Endodermal cell (in vitro differentiated cells): ENCODE results near the gene DTL. TPM values are rescaled to one million over a fixed set of nuclear protein-coding genes. Genes with fewer than 3 reads are reported as not detected.

Experiments used
- DNase-seq: peaks from one replicate; pipeline ENCODE4 v3.0.0-alpha.2; 2017
- H3K27ac ChIP-seq: 2 replicates; pipeline ENCODE4 v1.5.1; 2013; ENCODE audit warnings: mild to moderate bottlenecking, low read depth, low read length, moderate library complexity
- H3K27me3 ChIP-seq: 2 replicates; pipeline ENCODE4 v1.6.1; 2013; ENCODE audit warnings: mild to moderate bottlenecking, low read length, moderate library complexity; ENCODE audit not compliant: insufficient read depth, control insufficient read depth, poor library complexity, severe bottlenecking
- H3K36me3 ChIP-seq: 2 replicates; pipeline ENCODE4 v1.7.0; 2013; ENCODE audit warnings: mild to moderate bottlenecking, low read length, moderate library complexity; ENCODE audit not compliant: control insufficient read depth, insufficient read depth
- H3K4me1 ChIP-seq: one replicate; pipeline ENCODE4 v1.7.0; 2013; ENCODE audit warnings: low read length; ENCODE audit not compliant: control insufficient read depth, insufficient read depth
- H3K4me3 ChIP-seq: 2 replicates; pipeline ENCODE4 v1.5.1; 2013; ENCODE audit warnings: mild to moderate bottlenecking, low read length, moderate library complexity
- H3K9ac ChIP-seq: 2 replicates; pipeline ENCODE4 v1.6.1; 2013; ENCODE audit warnings: mild to moderate bottlenecking, low read length, moderate library complexity; ENCODE audit not compliant: poor library complexity, severe bottlenecking; ENCODE audit errors: extremely low read depth
- H3K9me3 ChIP-seq: 2 replicates; pipeline ENCODE4 v1.6.1; 2013; ENCODE audit warnings: mild to moderate bottlenecking, low read length, moderate library complexity; ENCODE audit not compliant: control insufficient read depth
- H3K27ac Mint-ChIP-seq: 2 replicates; pipeline ENCODE4 v1.8.0; 2020; ENCODE audit warnings: mixed read lengths
- H3K27me3 Mint-ChIP-seq: 2 replicates; pipeline ENCODE4 v1.8.0; 2021; ENCODE audit warnings: mild to moderate bottlenecking, mixed read lengths; ENCODE audit not compliant: insufficient read depth
- H3K36me3 Mint-ChIP-seq: 2 replicates; pipeline ENCODE4 v1.8.0; 2020; ENCODE audit warnings: low read depth, mixed read lengths
- H3K4me1 Mint-ChIP-seq: 2 replicates; pipeline ENCODE4 v1.8.0; 2020; ENCODE audit warnings: mixed read lengths
- H3K4me3 Mint-ChIP-seq: 2 replicates; pipeline ENCODE4 v1.8.0; 2020; ENCODE audit warnings: mild to moderate bottlenecking, moderate library complexity, mixed read lengths
- H3K9me3 Mint-ChIP-seq: 2 replicates; pipeline ENCODE4 v1.8.0; 2020; ENCODE audit warnings: mild to moderate bottlenecking, mixed read lengths
- CTCF ChIP-seq: fragments of 200-600 bp; sonication (generic); conservative IDR thresholded peaks from 2 replicates; pipeline ENCODE4 v1.5.0; 2021; ENCODE audit warnings: antibody characterized with exemption, mild to moderate bottlenecking
- WGBS, 2 experiments: methylation state at CpG; one replicate each; pipeline versions ENCODE4 v1.1.5 to v1.1.7; 2013; ENCODE audit warnings: missing lambda C conversion rate in 2 of 2, mixed read lengths in 1 of 2; ENCODE audit not compliant: insufficient coverage in 1 of 2, insufficient read length in 1 of 2; 5-methylcytosine and 5-hydroxymethylcytosine counted together
- total RNA-seq, 2 donors: library from RNA; stranded (reverse); fragmentation: NEBNext Ultra II Directional in 1 of 2; extraction: Animal tissue kit (Norgen Biotek cat#: 25700) in 1 of 2; gene quantifications; 2 replicates in 1 of 2; 3 replicates in 1 of 2; pipeline ENCODE4 v1.2.1, GENCODE V29; 2021

DTL gene
- total RNA-seq, 2 donors from 2014 or later, result 45.5 to 73.8 TPM

GRCh38 chr1:212037900-212038299 lies 2.4 kb downstream of the DTL start:
- peak overlapping the region; percentile 92 for H3K4me3 ChIP-seq
- TF ChIP-seq CTCF, result no peak
- Mint-ChIP-seq H3K9me3 (peaks cover 3% of the 10 kb centered on the region), H3K27ac (no peak overlapping the region), H3K4me1 (peaks cover 26% of the 10 kb centered on the region), H3K27me3 (no peaks in the 10 kb centered on the region), H3K36me3 (peaks cover 18% of the 10 kb centered on the region), H3K4me3 (peak overlapping the region; percentile 19)
- no peak for DNase-seq
- no peaks in the 10 kb centered on the region for H3K4me1 ChIP-seq
- no peaks in the 10 kb centered on the region for H3K9me3 ChIP-seq
- 97 to 100% methylated on average over 3 of the region's 3 CpGs for WGBS, 2 experiments
- H3K27me3 ChIP-seq, result no peaks in the 10 kb centered on the region
- peaks cover 12% of the 10 kb centered on the region for H3K36me3 ChIP-seq
- no peak overlapping the region for H3K27ac ChIP-seq
- H3K9ac ChIP-seq, result no peak overlapping the region

- no peaks in the 10 kb centered on the region for H3K4me1 ChIP-seq
- TF ChIP-seq CTCF, result no peak
- H3K36me3 ChIP-seq, result peaks cover 20% of the 10 kb centered on the region
- Mint-ChIP-seq H3K9me3 (no peaks in the 10 kb centered on the region), H3K4me1 (peaks cover 23% of the 10 kb centered on the region), H3K36me3 (peaks cover 20% of the 10 kb centered on the region), H3K4me3 (no peak overlapping the region), H3K27ac (no peak overlapping the region), H3K27me3 (no peaks in the 10 kb centered on the region)
- H3K9ac ChIP-seq, result no peak overlapping the region
- H3K27ac ChIP-seq, result no peak overlapping the region
- WGBS, 2 experiments, result 96% methylated on average over 2 of the region's 2 CpGs; no CpG with 5 or more reads in 1 of the 2 experiments
- H3K27me3 ChIP-seq, result no peaks in the 10 kb centered on the region
- peak overlapping the region; percentile 19 for H3K4me3 ChIP-seq
- no peaks in the 10 kb centered on the region for H3K9me3 ChIP-seq
- DNase-seq, result no peak
These were observed 4.1 kb downstream of the DTL start for GRCh38 chr1:212039622-212040021.

- peaks cover 30% of the 10 kb centered on the region for H3K4me1 Mint-ChIP-seq
- Histone ChIP-seq H3K4me1 (no peaks in the 10 kb centered on the region), H3K9ac (no peak overlapping the region), H3K9me3 (no peaks in the 10 kb centered on the region), H3K4me3 (no peak overlapping the region), H3K36me3 (peaks cover 25% of the 10 kb centered on the region), H3K27ac (no peak overlapping the region), H3K27me3 (no peaks in the 10 kb centered on the region)
- peaks cover 30% of the 10 kb centered on the region for H3K36me3 Mint-ChIP-seq
- no peak for DNase-seq
- H3K4me3 Mint-ChIP-seq, result no peak overlapping the region
- H3K27me3 Mint-ChIP-seq, result no peaks in the 10 kb centered on the region
- no peaks in the 10 kb centered on the region for H3K9me3 Mint-ChIP-seq
- H3K27ac Mint-ChIP-seq, result no peak overlapping the region
- 91 to 100% methylated on average over 4 to 5 of the region's 5 CpGs for WGBS, 2 experiments
- no peak for TF ChIP-seq CTCF
These were observed 5.3 kb downstream of the DTL start for GRCh38 chr1:212040629-212041412.
